ENCODE data around the gene PLOD1.

DNA sequence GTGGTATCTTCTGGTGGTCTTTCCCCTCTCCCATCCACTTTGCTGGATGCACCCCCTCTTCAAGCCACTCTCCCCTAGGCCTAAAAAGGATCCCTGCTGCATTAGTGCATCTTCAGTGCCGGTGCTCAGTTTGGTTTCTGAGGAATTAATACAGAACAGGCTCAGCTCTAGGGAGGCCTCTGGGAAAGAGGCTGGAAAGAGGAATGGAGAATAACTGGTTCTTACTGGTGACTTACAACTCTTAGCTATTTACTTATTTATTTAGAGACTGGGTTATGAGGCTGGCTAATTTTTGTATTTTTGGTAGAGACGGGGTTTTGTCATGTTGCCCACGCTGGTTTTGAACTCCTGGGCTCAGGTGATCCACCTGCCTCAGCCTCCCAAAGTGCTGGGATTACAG is 64.7 kb downstream of the PLOD1 start:
- TF ChIP-seq, protein P1, sequence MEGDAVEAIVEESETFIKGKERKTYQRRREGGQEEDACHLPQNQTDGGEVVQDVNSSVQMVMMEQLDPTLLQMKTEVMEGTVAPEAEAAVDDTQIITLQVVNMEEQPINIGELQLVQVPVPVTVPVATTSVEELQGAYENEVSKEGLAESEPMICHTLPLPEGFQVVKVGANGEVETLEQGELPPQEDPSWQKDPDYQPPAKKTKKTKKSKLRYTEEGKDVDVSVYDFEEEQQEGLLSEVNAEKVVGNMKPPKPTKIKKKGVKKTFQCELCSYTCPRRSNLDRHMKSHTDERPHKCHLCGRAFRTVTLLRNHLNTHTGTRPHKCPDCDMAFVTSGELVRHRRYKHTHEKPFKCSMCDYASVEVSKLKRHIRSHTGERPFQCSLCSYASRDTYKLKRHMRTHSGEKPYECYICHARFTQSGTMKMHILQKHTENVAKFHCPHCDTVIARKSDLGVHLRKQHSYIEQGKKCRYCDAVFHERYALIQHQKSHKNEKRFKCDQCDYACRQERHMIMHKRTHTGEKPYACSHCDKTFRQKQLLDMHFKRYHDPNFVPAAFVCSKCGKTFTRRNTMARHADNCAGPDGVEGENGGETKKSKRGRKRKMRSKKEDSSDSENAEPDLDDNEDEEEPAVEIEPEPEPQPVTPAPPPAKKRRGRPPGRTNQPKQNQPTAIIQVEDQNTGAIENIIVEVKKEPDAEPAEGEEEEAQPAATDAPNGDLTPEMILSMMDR (IDR thresholded peaks at IDR 0.05; ENCODE audit: insufficient read depth, low read length, poor library complexity, severe bottlenecking), result no peak
- TF ChIP-seq EZH2phosphoT487 (conservative IDR thresholded peaks at IDR 0.05; ENCODE audit: low read length), result no peak
